HG02938 (cell line): ENCODE results near the gene MORF4L2.

Source experiments
- ATAC-seq: cut with Tn5 transposase; IDR thresholded peaks from one replicate; pipeline ENCODE4 v1.9.1; 2021; ENCODE audit warnings: mild to moderate bottlenecking, moderate library complexity; ENCODE audit not compliant: unreplicated experiment

Gene MORF4L2

DNA sequence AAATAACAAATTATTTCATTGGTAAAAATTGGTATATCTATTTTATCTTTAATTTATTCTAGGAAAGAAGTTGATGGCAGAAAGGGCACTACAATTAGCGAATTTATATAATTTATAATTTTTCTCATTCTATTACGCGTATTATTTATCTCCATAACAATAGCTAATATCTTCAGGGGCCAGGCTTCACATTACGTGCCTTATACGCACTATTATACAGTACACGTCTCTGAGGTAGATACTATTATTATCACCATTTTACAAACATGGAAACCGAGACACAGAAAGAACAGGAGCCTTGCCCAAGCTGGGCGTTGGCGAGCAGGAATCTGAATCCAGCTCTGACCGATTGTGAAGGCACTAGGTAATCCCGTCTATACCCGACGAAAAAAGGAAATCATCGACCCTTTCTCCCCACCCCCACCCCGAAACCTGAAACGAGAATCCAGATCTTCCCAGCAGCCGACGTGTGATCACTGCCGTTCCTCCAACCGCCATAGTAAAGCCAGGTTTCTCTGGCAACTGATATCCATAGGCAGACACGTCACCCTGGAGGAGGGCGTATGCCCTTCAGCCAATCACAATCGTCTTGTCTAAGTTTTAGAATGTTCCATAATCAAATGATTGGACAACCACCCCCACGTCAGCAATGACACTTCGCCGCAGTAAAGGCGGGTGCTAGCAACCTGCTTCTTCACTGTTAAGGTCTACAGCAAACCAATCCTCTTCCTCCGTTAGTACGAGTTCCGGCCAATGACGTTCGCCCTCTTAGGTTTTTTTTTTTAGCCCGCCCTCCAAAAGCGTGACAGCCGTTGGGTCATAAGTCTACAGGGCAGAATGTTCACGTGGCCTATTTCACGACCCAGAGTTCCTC, at the start of gene MORF4L2:
TSS of gene MORF4L2 (minus strand) at position 501 of the 874 bp plus-strand sequence. CDS start 9,672 bp downstream, outside the sequence.
- peak; percentile 94 for ATAC-seq

- ATAC-seq, result no peak
Observed at GRCh38 chrX:103734125-103734760, 47.7 kb upstream of the MORF4L2 start.

GRCh38 chrX:103733017-103733416, 46.5 kb upstream of the MORF4L2 start:
- ATAC-seq, result no peak

- no peak for ATAC-seq
Observed at GRCh38 chrX:103730796-103731493, 44.4 kb upstream of the MORF4L2 start.

DNA sequence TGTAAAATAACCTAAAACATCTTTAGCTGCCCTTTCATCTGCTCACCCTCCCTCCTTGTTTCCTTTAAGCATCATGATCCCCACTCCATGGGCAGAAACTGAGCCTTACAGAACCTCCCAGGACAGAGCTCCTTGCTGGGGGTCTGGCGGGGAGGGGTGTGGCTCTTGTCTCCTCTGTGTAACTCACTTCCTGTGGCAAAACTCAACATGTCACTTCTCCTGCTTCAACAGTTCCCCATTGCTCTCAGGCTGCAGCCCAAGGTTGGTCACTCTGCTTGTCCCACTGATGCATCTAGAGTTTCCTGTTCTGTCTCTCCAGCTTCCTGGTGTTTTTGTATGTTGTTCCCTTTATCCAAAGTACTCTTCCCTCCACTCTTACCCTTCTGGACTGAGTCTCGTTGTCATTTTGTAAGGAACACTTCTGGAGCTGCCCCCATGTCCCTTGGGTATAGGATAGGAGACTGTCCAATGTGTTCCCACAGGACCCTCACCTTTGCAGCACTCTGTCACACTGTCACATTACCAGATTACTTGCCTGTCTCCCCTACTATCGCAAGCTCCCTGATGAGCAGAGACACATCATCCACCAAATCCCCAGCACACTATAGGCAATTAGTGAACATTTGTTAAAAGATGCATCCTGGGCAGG, 43.8 kb upstream of the MORF4L2 start:
- ATAC-seq, result no peak

- no peak for ATAC-seq
Observed at GRCh38 chrX:103729015-103729414, 42.5 kb upstream of the MORF4L2 start.

DNA sequence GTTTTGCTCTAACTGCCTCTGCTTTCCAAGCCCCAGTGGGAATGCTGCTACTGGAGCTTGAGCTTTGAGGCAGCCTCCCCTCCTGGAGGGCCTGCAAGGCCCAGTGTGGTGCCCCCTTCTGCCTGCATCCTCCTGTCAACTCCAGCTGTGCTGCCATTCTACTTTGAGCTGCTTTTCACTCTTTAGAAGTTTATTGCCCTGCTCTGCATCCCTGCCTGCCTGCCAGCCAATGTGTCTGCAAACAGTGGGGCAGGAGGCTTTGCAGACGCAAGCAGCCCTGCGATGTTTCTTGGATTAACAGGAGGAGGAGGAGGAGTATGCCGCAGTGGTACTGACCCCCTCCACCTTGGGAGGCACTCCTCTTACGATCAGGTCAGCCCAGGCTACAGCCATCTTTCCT, 40.6 kb upstream of the MORF4L2 start:
- ATAC-seq, result no peak

- ATAC-seq, result no peak
Observed at GRCh38 chrX:103726477-103726876, 40.0 kb upstream of the MORF4L2 start.

- ATAC-seq, result no peak
Observed at GRCh38 chrX:103722505-103722904, 36.0 kb upstream of the MORF4L2 start.

DNA sequence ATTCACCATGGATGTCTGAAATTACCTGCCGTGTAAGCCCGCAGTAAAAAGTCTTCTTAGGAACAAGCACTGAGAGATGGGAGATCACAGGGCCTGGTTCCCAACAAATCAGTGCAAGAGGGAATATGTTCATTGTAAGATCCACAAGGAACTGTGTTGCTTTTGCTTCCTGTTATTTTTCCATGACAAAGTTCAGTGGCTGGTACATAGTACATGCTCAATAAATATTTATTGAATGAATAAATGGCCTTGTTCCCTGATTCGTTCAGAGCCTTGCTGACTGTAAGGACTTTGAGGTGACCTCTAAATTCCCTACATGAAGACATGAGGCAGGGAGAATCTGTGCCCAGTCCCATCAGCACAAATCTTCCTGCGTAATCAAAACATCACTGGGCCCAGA, 31.6 kb upstream of the MORF4L2 start:
- ATAC-seq, result no peak

- no peak for ATAC-seq
Observed at GRCh38 chrX:103716962-103717361, 30.5 kb upstream of the MORF4L2 start.

GRCh38 chrX:103710609-103711008, 24.1 kb upstream of the MORF4L2 start, which contains the start of gene TMEM31:
Gene TMEM31, plus strand, starts transcription at chrX:103710909. Its CDS starts 1,350 bp downstream, at chrX:103712259.
- no peak for ATAC-seq

GRCh38 chrX:103704863-103705262, 18.4 kb upstream of the MORF4L2 start:
- no peak for ATAC-seq

DNA sequence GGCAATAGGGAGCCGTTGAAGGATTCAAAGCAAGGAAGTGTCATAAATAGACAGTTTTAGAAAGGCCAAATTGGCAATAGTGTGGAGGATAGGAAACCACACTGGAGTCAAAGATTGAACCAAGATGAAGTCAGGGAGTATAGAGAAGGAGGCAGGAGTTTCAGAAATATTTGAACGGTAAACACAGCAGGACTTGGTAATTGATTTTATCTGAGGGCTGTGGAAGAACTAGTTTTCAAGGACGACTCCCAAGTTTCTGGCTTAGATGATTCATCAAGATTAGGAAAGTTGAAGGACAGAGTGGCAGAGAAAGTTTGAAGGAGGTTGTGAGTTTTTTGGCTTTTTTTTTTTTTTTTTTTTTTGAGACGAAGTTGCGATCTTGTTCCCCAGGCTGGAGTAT, 12.7 kb upstream of the MORF4L2 start:
- no peak for ATAC-seq

GRCh38 chrX:103697687-103698086, 11.2 kb upstream of the MORF4L2 start:
- ATAC-seq, result no peak

DNA sequence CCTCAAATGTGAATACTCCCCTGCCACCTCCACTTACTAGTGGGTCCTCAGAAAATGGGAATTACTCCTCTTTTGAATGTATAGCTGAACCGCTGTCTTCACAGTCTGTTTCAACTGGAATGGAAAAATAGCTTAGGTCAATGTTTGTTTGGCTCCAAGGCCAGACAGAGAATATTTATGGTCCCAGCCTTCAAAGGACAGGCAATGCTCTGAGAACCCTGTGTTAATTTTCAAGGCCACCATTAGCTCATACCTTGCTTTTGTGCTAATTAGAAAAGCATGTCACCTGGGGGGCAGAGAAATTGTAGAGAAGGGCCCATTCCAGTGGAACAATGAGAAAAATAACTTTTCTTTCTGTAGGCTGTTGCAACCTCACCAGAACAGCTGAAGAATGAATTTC, 4.6 kb upstream of the MORF4L2 start:
- ATAC-seq, result no peak

DNA sequence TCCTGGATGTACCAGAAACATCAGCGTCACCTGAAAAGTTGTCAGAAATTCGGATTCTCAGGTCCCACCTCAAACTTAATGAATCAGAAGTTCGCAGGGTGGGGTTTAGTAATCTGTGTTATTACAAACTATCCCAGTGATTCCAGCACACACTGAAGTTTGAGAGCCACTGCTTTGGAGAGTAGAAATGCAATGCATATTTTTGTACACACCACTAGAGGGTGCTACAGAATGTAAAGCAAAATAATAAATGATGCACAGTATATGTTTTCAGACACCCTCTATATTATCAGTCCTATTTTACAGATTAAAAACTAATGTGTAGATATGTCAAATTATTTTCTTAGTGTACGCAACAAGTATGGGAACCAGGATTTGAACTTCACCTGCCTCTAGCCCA, 2.4 kb upstream of the MORF4L2 start:
- no peak for ATAC-seq

DNA sequence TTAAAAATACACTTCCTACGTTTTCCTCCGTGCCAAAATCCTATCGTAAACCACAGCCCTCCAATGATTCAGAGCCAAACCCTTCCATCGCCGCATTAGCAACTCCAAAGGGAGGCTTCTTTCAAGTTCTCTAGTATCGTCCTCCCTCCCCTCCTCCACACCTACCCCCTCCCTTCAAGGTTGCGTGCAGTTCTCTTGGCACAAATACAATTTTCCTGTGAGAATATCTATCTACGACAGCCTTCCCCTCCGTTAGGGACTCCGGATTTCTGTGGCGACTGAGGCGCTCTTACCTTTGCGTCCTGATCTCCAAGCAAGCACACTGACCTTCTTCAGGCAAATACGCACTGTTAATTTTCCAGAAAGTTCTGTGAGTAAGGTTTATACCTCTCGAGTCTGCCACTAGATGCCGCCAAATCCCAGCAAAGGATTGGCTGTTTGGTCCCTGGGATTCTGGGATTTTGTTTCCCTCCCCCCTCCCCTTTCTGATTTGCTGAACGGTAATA, 1.2 kb upstream of the MORF4L2 start:
- ATAC-seq, result no peak

DNA sequence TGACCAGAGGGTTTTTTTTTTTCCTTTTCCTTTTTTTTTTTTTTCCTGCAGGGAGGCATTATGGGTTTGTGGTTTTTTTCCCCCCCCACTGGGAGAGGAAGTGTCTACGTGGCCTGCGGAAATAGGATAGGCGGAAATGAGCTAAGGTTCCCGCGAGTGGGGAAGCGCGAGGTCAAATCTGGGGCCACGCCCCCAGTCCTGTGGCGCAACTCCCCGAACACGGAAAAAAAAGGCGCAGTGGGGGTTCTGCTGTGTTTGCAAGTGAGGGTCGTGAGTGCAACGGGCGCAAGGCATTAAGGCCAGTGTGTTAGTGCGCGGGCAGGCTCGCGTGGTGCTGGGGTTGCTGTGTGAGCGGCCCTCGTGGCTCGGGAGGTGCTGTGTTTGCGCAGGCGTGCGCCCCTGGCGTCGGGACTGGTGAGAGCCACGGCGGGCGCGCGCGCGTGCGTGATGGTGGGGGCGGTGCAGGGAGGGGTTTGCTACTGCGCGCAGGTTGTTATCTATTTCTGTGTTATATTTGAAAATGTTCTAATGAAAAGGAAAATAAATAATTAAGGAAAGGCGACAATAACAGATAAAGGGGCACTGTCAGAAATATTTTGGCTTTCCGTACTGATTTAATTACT, 685 bp upstream of the MORF4L2 start:
- peak; percentile 37 for ATAC-seq

- ATAC-seq, result no peak
Observed at GRCh38 chrX:103685396-103685795, 1.1 kb downstream of the MORF4L2 start.
